Measurements from ENCODE around the gene MANBA.
"Not testable (repeated sequence)": the region's sequence is repeated elsewhere in the genome, so short reads cannot be mapped to it uniquely, and the experiment has no call there.

The MANBA gene

DNA sequence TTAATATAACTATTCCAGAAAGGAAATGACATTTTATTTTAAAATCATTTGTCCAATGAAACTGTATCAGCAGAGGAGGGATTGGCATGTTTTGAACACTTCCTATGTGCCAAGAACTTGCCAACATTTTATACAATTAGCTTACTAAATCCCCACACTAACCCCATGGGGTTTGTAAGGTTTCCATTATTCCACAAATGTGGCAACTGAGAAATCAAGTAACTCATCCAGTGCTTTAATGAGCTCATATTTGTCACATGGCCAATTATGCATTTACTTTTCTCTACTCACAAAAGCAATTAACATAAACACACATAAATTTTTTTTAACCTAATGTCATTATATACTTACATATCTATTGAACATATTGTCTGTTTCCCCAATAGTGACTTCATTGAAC, 37.3 kb downstream of the MANBA start:
- DNase-seq: no peak
- CTCF ChIA-PET: no interaction called here
- no peak overlapping the region for H3K27ac Mint-ChIP-seq
- no peaks in the 10 kb centered on the region for H3K4me1 Mint-ChIP-seq
- H3K36me3 Mint-ChIP-seq: peaks cover 26% of the 10 kb centered on the region
- H3K27me3 Mint-ChIP-seq: no peaks in the 10 kb centered on the region
- H3K9me3 Mint-ChIP-seq: no peaks in the 10 kb centered on the region
- no peak overlapping the region for H3K4me3 Mint-ChIP-seq

DNA sequence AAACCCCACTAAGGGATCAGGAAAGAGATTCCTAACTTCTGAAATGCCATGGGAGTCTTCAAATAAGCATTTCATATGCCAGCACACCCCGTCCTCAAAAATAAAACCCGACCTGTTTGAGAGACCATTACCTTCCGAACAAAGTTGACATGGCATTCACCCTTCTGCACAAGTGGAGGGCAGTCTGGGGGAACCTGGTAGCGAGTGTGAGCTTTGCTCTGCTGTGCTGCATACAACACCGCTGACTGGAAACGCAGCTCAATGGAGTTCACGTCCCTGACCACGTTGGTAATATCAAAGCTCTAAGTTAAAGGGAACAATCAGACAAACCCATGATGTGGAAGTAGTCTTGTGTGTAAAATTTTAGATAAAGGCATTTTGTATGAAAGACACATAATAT, 38.0 kb downstream of the MANBA start:
- no peak overlapping the region for H3K27ac Mint-ChIP-seq

DNA sequence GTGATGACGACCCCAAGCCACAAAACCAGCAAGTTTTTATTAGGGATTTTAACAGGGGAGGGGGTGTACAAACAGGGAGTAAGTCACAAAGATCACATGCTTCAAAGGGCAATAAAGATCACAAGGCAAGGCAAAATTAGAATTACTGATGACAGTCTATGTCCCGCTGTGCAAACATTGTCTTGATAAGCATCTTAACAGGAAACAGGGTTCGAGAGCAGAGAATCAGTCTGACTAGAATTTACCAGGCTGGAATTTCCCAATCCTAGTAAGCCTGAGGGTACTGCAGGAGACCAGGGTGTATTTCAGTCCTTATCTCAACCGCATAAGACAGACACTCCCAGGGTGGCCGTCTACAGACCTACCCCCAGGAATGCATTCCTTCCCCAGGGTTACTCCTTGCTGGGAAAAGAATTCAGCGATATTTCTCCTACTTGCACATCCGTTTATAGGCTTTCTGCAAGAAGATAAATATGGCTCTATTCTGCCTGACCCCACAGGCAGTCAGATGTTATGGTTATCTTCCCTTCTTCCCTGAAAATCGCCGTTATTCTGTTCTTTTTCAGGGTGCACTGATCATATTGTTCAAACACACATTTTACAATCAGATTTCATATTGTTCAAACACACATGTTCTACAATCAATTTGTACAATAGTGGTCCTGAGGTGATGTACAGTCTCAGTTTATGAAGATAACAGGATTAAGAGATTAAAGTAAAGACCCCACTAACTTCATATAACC, 41.8 kb downstream of the MANBA start:
- H3K27ac Mint-ChIP-seq, H3K4me3 Mint-ChIP-seq, H3K27me3 Mint-ChIP-seq, CTCF ChIA-PET, H3K9me3 Mint-ChIP-seq, DNase-seq, H3K4me1 Mint-ChIP-seq: not testable (repeated sequence)
- H3K36me3 Mint-ChIP-seq: peaks cover 30% of the 10 kb centered on the region

More for the DNA sequence above, 38.0 kb downstream of the MANBA start:
- no peak for DNase-seq
- CTCF ChIA-PET: no interaction called here
- no peaks in the 10 kb centered on the region for H3K4me1 Mint-ChIP-seq
- H3K9me3 Mint-ChIP-seq: no peaks in the 10 kb centered on the region
- H3K4me3 Mint-ChIP-seq: no peak overlapping the region
- H3K27me3 Mint-ChIP-seq: no peaks in the 10 kb centered on the region
- H3K36me3 Mint-ChIP-seq: peaks cover 32% of the 10 kb centered on the region

DNA sequence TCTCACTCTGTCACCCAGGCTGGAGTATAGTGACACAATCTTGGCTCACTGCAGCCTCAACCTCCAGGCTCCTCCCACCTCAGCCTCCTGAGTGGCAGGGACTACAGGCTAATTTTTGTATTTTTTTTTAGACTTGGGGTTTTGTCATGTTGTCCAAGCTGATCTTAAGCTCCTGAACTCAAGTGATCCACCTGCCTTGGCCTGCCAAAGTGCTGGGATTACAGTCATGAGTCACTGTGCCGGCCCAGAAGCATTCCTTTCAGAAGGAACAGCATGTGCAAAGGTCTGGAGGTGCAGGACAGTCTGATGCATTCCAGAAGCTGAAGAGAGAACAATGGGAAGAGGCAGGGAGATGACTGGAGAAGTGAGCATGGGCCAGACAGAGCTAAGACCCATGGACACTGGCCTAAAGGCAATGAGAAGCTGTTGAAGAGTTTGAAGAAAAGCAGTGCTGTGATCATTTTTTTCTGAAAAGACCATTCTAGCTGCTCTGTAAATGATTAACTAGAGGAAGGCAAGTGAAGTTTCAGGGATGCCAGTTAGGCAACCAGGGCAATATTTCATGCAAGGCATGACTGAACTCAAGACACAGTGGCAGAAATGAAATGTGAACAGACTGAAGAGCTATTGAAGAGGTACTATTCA, 43.2 kb downstream of the MANBA start:
- no peaks in the 10 kb centered on the region for H3K9me3 Mint-ChIP-seq
- no peaks in the 10 kb centered on the region for H3K27me3 Mint-ChIP-seq
- H3K27ac Mint-ChIP-seq: no peak overlapping the region
- no peak overlapping the region for H3K4me3 Mint-ChIP-seq
- peaks cover 31% of the 10 kb centered on the region for H3K36me3 Mint-ChIP-seq
- DNase-seq: no peak
- CTCF ChIA-PET: no interaction called here
- H3K4me1 Mint-ChIP-seq: no peaks in the 10 kb centered on the region

DNA sequence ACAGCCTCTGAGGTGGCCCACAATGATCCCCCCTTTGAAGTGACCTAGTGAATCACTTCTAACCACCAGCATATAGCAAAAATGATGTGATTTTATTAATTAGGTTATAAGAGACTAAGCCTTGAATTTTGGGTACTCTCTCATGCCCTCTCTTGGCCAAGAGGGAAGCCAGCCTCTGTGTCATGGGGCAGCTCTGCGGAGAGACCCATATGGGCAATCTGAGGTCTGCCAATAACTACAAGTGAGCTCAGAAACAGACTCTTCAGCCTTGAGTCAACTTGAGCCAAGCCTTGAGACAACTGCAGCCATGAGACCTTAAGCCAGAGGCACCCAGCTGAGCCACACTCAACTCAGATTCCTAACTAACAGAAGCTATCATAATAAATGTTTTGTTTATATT, 45.7 kb downstream of the MANBA start:
- no peaks in the 10 kb centered on the region for H3K4me1 Mint-ChIP-seq
- CTCF ChIA-PET: no interaction called here
- H3K9me3 Mint-ChIP-seq: no peaks in the 10 kb centered on the region
- no peak overlapping the region for H3K4me3 Mint-ChIP-seq
- DNase-seq: no peak
- H3K27ac Mint-ChIP-seq: no peak overlapping the region
- H3K27me3 Mint-ChIP-seq: no peaks in the 10 kb centered on the region
- H3K36me3 Mint-ChIP-seq: peaks cover 31% of the 10 kb centered on the region

DNA sequence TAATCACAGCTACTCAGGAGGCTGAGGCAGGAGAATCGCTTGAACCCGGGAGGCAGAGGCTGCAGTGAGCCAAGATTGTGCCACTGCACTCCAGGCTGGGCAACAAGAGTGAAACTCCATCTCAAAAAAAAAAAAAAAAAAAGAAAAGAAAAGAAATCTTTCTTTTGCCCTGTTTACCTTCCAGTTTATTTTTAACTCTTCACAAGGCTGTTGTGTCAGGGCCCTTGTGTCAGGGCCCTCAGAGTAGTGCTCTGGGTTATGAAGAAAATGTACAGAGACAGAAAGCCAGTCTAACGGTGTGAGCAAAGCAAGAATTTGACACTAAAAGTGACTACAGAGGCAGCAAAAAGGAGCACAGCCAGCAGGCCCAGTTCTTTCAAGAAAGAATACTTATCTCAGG, 47.0 kb downstream of the MANBA start:
- CTCF ChIA-PET, DNase-seq, H3K9me3 Mint-ChIP-seq, H3K4me3 Mint-ChIP-seq, H3K4me1 Mint-ChIP-seq, H3K27me3 Mint-ChIP-seq, H3K27ac Mint-ChIP-seq: not testable (repeated sequence)
- peaks cover 22% of the 10 kb centered on the region for H3K36me3 Mint-ChIP-seq

DNA sequence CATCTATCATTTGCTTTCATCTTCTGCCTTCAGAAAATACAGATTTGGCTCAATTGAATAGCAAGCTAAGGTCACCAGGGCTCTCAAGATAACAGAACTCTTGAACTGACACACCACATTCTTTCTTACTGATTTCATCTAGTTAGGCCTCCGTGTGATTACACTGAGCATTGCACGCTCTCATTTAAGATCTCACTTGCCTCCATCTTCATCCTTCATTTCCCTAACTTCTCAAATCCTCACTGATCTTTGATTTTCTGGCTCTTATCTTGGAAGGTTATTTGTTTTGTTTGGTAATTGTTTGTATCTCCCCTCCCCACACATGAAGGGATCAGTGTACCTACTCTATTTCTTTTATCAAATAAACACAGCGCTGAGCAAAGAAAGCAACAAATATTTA, 47.7 kb downstream of the MANBA start:
- no peaks in the 10 kb centered on the region for H3K4me1 Mint-ChIP-seq
- no peaks in the 10 kb centered on the region for H3K9me3 Mint-ChIP-seq
- CTCF ChIA-PET: no interaction called here
- no peak for DNase-seq
- H3K4me3 Mint-ChIP-seq: no peak overlapping the region
- no peak overlapping the region for H3K27ac Mint-ChIP-seq
- peaks cover 18% of the 10 kb centered on the region for H3K36me3 Mint-ChIP-seq
- H3K27me3 Mint-ChIP-seq: peaks cover 5% of the 10 kb centered on the region

DNA sequence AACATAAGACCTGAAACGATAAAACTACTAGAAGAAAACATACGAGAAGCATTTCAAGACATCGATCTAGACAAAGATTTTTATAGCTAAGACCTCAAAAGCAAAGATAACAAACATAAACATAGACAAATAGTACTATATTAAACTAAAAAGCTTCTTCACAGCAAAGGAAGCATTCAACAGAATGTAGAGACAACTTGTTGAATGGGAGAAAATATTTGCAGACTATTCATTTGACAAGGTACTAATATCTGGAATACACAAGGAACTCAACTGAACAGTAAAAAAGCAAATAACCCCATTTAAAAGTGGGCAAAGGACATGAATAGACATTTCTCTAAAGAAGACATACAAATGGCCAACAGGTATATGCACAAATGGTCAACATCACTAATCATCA, 49.8 kb downstream of the MANBA start:
- CTCF ChIA-PET: no interaction called here
- Mint-ChIP-seq H3K4me3 (no peak overlapping the region), H3K27me3 (peaks cover 5% of the 10 kb centered on the region), H3K4me1 (no peaks in the 10 kb centered on the region), H3K27ac (no peak overlapping the region), H3K9me3 (no peaks in the 10 kb centered on the region), H3K36me3 (peaks cover 18% of the 10 kb centered on the region)
- DNase-seq: no peak

DNA sequence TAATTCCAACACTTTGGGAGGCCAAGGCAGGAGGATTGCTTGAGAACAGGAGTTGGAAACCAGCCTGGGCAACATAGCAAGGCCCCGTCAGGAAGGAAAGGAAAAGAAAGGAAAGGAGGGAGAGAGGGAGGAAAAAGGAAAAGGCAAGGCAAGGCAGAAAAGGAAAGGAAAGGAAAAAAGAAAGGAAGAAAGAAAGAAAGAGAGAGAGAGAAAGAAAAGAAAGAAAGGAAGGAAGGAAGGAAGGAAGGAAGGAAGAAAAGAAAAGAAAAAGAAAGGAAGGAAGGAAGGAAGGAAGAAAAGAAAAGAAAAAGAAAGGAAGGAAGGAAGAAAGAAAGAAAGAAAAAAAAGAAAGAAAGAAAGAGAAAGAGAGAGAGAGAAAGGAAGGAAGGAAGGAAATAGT, 51.7 kb downstream of the MANBA start:
- H3K4me1 Mint-ChIP-seq, H3K27me3 Mint-ChIP-seq, H3K27ac Mint-ChIP-seq, CTCF ChIA-PET, DNase-seq, H3K9me3 Mint-ChIP-seq, H3K4me3 Mint-ChIP-seq: not testable (repeated sequence)
- H3K36me3 Mint-ChIP-seq: peaks cover 18% of the 10 kb centered on the region

DNA sequence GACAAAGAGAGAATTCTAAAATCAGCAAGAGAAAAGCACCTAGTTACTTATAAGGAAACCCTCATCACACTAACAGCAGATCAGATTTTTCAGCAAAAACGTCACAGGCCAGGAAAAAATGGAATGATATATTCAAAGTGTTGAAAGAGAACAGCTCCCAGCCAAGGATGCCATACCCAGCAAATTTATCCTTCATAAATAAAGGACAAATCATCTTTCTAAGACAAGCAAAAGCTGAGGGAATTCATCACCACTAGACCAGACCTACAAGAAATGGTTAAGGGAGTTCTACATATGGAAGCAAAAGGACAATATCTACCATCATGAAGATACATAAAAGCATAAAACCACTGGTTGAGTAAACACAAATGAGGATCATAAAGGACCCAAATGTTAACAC, 53.6 kb downstream of the MANBA start:
- Mint-ChIP-seq H3K4me3 (no peak overlapping the region), H3K27ac (no peak overlapping the region), H3K9me3 (no peaks in the 10 kb centered on the region), H3K27me3 (peaks cover 5% of the 10 kb centered on the region), H3K36me3 (peaks cover 21% of the 10 kb centered on the region), H3K4me1 (no peaks in the 10 kb centered on the region)
- CTCF ChIA-PET: no interaction called here
- no peak for DNase-seq

DNA sequence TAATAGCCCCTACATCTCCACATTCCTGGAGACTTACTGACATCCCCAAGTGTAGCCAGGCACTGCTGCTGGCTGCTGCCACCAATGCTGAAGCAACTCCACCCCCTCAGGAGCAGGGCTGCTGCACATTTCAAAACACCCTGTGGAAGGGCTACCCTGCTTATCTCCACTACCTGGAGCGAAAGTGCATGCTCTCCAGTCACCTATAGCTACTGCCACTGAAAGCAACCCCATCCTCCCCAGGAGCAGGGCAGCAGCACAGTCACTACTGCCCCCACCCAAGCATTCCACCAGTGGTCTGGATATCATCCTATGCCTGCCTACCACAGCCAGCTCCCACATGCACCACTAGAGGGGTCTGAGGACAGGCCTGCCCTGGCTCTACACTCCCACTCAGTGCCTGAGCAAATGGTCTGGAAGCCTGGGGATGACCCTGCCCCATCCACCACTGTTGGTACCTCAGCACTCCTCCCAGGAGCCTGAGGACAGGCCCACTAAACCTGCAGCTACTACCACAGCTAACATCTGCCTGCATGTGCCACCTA, 55.3 kb downstream of the MANBA start:
- no peaks in the 10 kb centered on the region for H3K4me1 Mint-ChIP-seq
- H3K27me3 Mint-ChIP-seq: peaks cover 5% of the 10 kb centered on the region
- H3K4me3 Mint-ChIP-seq: no peak overlapping the region
- CTCF ChIA-PET: interaction anchor here (0.6 kb wide), 1 partner anchor 104 kb away, joined by 3 read pairs; no protein-coding TSS in a partner anchor
- no peak overlapping the region for H3K27ac Mint-ChIP-seq
- H3K9me3 Mint-ChIP-seq: peaks cover 2% of the 10 kb centered on the region
- H3K36me3 Mint-ChIP-seq: peaks cover 21% of the 10 kb centered on the region
- no peak for DNase-seq

DNA sequence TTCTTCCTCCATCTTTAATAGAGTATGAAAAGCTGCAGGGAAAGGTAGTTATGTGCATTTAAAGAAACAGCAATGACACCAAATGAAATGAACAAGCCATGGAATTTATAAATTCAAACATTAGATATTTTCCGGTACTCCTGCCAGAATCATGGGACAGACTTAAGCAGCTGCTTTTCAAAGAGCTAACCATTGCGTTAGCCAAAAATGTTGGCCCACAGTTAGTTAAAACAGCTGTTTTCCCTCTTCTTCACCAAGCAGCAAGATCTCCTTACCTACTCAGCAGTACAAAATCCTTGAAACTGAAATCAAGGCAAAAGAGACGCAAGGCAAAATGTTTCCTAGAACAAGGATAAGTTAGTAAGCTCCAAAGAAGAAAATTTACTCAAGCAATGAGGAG, 64.0 kb downstream of the MANBA start:
- DNase-seq: no peak
- H3K36me3 Mint-ChIP-seq: peaks cover 11% of the 10 kb centered on the region

DNA sequence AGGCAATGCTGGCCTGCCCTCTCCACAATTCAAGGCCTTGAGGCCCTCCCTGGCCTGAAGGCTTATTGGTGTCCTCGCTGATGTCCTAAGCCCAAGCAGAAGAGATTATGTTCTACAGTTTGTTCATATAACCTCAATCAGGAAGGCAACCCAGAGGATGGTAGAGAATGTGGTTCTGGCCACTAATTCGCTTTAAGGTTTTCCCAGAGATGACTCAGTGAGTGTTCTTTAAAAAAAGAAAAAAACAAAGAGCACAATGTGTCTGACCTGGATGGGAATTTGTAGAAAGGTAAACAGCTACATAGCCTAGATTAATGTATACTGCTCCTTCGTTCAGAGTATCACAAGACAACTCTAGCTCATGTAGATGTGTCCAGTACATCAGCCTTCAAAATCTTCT, 66.0 kb downstream of the MANBA start:
- H3K36me3 Mint-ChIP-seq: peaks cover 11% of the 10 kb centered on the region
- H3K27ac Mint-ChIP-seq: no peak overlapping the region
- DNase-seq: no peak
- CTCF ChIA-PET: no interaction called here
- no peaks in the 10 kb centered on the region for H3K9me3 Mint-ChIP-seq
- H3K4me3 Mint-ChIP-seq: no peak overlapping the region
- no peaks in the 10 kb centered on the region for H3K27me3 Mint-ChIP-seq
- no peaks in the 10 kb centered on the region for H3K4me1 Mint-ChIP-seq

More for the DNA sequence above, 64.0 kb downstream of the MANBA start:
- Mint-ChIP-seq H3K27ac (no peak overlapping the region), H3K4me3 (no peak overlapping the region), H3K9me3 (peaks cover 3% of the 10 kb centered on the region), H3K4me1 (no peaks in the 10 kb centered on the region), H3K27me3 (no peaks in the 10 kb centered on the region)
- CTCF ChIA-PET: no interaction called here

DNA sequence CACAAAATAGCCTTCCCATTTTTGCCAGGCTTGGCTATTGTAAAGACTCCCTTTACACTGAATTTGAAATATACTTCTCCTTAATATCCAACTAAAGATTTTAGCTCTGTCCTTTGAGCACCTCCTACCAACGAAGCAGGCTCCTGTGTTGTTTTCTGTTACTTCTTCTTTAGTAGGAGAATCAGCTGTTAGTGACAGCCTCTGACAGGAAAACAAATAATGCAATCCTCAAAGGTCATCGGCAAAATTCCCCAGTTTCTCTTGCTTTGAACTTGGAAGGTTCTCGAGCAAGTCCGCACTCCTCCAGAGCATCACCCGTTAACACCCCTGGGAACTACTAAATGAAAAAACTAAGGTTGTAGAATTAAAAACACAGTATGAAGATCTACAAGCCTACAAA, 66.9 kb downstream of the MANBA start:
- Mint-ChIP-seq H3K27me3 (no peaks in the 10 kb centered on the region), H3K27ac (no peak overlapping the region), H3K4me1 (no peaks in the 10 kb centered on the region), H3K4me3 (no peak overlapping the region), H3K36me3 (peaks cover 13% of the 10 kb centered on the region), H3K9me3 (no peaks in the 10 kb centered on the region)
- CTCF ChIA-PET: no interaction called here
- no peak for DNase-seq

DNA sequence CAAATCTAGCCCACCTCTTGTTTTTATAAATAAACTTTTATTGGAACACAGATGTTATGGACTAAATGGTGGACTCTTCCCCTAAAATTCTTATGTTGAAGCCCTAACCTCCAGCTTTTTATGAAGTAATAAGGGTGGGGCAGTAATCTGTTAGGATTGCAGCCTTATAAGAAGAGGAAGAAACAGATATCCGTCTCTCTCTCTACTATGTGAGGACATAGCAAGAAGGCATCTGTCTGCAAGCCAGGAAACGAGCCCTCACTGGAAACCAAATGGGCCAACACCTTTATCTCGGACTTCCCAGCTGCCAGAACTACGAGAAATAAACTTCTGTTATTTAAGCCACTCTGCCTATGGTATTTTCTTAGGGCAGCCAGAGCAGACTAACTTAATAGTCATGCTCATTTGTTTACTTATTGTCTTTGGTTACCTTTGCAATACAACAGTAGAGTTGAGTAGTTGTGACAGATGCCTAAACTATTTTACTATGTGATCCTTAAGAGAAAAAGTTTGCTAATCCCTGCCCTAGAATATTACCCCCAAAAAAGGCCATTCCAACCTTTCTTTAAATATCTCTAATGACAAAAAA, 67.4 kb downstream of the MANBA start:
- no peaks in the 10 kb centered on the region for H3K27me3 Mint-ChIP-seq
- DNase-seq: no peak
- no peak overlapping the region for H3K27ac Mint-ChIP-seq
- H3K4me3 Mint-ChIP-seq: no peak overlapping the region
- no peaks in the 10 kb centered on the region for H3K9me3 Mint-ChIP-seq
- peaks cover 13% of the 10 kb centered on the region for H3K36me3 Mint-ChIP-seq
- H3K4me1 Mint-ChIP-seq: no peaks in the 10 kb centered on the region
- CTCF ChIA-PET: no interaction called here
